Measurements from ENCODE around the gene SREK1IP1.

The SREK1IP1 gene

GRCh38 chr5:64768358-64769312, at the start of gene SREK1IP1, which contains the start of gene CWC27:
SREK1IP1 (minus strand) TSS chr5:64768691; CDS start chr5:64768517, 174 bp downstream.
CWC27 (plus strand) TSS chr5:64768930; CDS start chr5:64769147, 217 bp downstream.
- ATAC-seq: peak; percentile 99
- TF ChIP-seq ISL1 (CRISPR knock-in tag; IDR thresholded peaks at IDR 0.05): no peak
- 0 out of 2 replicates have a peak, but pooled peaks have one; percentile 57 for TF ChIP-seq POU6F1 (CRISPR knock-in tag; IDR thresholded peaks at IDR 0.05; ENCODE audit: borderline replicate concordance, low read depth)
- no peak for TF ChIP-seq ZNF70 (CRISPR knock-in tag; IDR thresholded peaks at IDR 0.05)
- TF ChIP-seq CSRNP3 (CRISPR knock-in tag; IDR thresholded peaks at IDR 0.05): no peak
- TF ChIP-seq ZNF565 (CRISPR knock-in tag; conservative IDR thresholded peaks at IDR 0.05; ENCODE audit: low read depth): no peak
- no peak for TF ChIP-seq CREB5 (CRISPR knock-in tag; IDR thresholded peaks at IDR 0.05; ENCODE audit: low read depth)

- peak; percentile 53; the same call in 1 of the 2 replicates for TF ChIP-seq ISL1 (CRISPR knock-in tag; IDR thresholded peaks at IDR 0.05)
- TF ChIP-seq TCF4 (CRISPR knock-in tag; IDR thresholded peaks at IDR 0.05; ENCODE audit: borderline replicate concordance): no peak
- no peak for TF ChIP-seq PATZ1 (CRISPR knock-in tag; IDR thresholded peaks at IDR 0.05; ENCODE audit: borderline replicate concordance)
- ATAC-seq: no peak
Observed at GRCh38 chr5:64818245-64818644, 49.8 kb upstream of the SREK1IP1 start.

- ATAC-seq: no peak
- TF ChIP-seq ZNF70 (CRISPR knock-in tag; IDR thresholded peaks at IDR 0.05): no peak
- TF ChIP-seq ZFP30 (CRISPR knock-in tag; IDR thresholded peaks at IDR 0.05): no peak
- no peak for TF ChIP-seq ESRRG (CRISPR knock-in tag; IDR thresholded peaks at IDR 0.05)
- no peak for TF ChIP-seq CSRNP3 (CRISPR knock-in tag; IDR thresholded peaks at IDR 0.05)
- no peak for TF ChIP-seq GLIS3 (CRISPR knock-in tag; IDR thresholded peaks at IDR 0.05)
- no peak for TF ChIP-seq PATZ1 (CRISPR knock-in tag; IDR thresholded peaks at IDR 0.05; ENCODE audit: borderline replicate concordance)
- TF ChIP-seq ISL1 (CRISPR knock-in tag; IDR thresholded peaks at IDR 0.05): no peak
- no peak for TF ChIP-seq ZNF565 (CRISPR knock-in tag; conservative IDR thresholded peaks at IDR 0.05; ENCODE audit: low read depth)
- no peak for TF ChIP-seq ARNTL (CRISPR knock-in tag; IDR thresholded peaks at IDR 0.05; ENCODE audit: borderline replicate concordance, low read depth)
Observed at GRCh38 chr5:64814073-64814472, 45.6 kb upstream of the SREK1IP1 start.

GRCh38 chr5:64811050-64811640, 42.7 kb upstream of the SREK1IP1 start:
- ATAC-seq: peak; percentile 74
- no peak for TF ChIP-seq ARNTL (CRISPR knock-in tag; IDR thresholded peaks at IDR 0.05; ENCODE audit: borderline replicate concordance, low read depth)
- TF ChIP-seq PATZ1 (CRISPR knock-in tag; IDR thresholded peaks at IDR 0.05; ENCODE audit: borderline replicate concordance): no peak
- no peak for TF ChIP-seq TSHZ2 (CRISPR knock-in tag; IDR thresholded peaks at IDR 0.05)
- TF ChIP-seq CREB5 (CRISPR knock-in tag; IDR thresholded peaks at IDR 0.05; ENCODE audit: low read depth): no peak
- TF ChIP-seq ZFP30 (CRISPR knock-in tag; IDR thresholded peaks at IDR 0.05): no peak
- TF ChIP-seq GLIS3 (CRISPR knock-in tag; IDR thresholded peaks at IDR 0.05): no peak
- TF ChIP-seq ZC3H10 (CRISPR knock-in tag; IDR thresholded peaks at IDR 0.05): no peak

Measured in SK-N-SH treated with all-trans-retinoic acid at 6 μM for 48 hours (cell line).